Measurements from ENCODE around the gene DCAKD.

Gene DCAKD

GRCh38 chr17:44998646-44999045 lies 52.8 kb downstream of the DCAKD start:
- DNase-seq: no peak

GRCh38 chr17:44997733-44998520 lies 53.5 kb downstream of the DCAKD start:
- peak; percentile 43 for DNase-seq

DNA sequence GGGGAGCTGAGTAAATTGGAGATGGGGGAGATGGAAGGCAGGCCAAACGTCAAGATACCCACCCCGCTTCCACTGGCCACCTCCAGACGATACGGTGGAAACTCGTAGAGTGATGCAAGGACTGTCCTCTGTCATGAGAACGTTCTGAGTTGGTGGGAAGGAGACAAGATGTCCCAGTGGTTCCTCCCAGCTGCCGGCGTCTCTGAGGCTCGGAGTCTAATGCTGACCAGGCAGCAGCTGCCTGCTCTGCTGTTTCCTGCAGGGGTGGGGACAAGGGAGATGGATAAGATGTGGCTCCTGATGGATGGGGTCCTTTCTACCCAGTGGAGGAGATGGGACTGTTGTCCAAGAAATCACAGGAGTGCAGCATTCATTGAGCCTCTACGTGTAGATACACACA lies 55.1 kb downstream of the DCAKD start:
- no peak for DNase-seq

GRCh38 chr17:44995436-44996001 lies 55.9 kb downstream of the DCAKD start:
- DNase-seq: no peak

DNA sequence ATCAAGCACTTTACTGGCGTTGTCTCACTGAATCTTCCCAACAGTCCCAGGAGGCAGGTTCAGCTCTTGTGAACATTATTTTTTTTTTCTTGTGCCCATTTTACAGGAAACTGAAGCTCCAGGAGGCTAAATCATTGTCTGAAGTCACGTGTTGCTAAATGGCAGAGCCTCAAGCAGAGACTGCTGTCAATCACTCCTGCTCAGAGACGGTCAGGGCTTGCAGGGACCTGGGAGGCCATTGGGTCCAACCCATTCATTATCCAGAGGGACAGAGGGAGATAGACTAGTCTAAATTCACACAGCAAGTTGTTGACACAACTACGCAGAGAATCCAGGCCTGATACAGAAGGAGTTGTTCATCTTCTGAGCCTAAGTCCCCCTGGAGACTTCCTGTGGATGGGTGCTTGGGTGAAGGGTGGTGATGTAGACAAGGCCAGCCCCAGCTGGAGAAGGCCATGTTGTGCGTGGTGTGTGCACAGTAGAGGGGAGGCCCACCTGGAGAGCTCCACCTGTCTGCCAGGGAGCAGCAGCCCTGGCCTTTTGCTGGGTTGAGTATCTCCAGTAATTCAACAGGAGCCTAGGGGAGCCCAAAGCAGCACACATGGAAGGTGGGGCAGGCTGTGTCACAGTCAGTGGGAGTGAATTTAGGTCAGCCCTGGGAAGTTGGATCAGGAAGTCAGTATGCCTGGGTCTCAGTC lies 59.0 kb downstream of the DCAKD start:
- DNase-seq: no peak

- DNase-seq: peak; percentile 63
Observed at GRCh38 chr17:44990994-44991393, 60.4 kb downstream of the DCAKD start.

GRCh38 chr17:44989552-44990138 lies 61.8 kb downstream of the DCAKD start:
- no peak for DNase-seq

DNA sequence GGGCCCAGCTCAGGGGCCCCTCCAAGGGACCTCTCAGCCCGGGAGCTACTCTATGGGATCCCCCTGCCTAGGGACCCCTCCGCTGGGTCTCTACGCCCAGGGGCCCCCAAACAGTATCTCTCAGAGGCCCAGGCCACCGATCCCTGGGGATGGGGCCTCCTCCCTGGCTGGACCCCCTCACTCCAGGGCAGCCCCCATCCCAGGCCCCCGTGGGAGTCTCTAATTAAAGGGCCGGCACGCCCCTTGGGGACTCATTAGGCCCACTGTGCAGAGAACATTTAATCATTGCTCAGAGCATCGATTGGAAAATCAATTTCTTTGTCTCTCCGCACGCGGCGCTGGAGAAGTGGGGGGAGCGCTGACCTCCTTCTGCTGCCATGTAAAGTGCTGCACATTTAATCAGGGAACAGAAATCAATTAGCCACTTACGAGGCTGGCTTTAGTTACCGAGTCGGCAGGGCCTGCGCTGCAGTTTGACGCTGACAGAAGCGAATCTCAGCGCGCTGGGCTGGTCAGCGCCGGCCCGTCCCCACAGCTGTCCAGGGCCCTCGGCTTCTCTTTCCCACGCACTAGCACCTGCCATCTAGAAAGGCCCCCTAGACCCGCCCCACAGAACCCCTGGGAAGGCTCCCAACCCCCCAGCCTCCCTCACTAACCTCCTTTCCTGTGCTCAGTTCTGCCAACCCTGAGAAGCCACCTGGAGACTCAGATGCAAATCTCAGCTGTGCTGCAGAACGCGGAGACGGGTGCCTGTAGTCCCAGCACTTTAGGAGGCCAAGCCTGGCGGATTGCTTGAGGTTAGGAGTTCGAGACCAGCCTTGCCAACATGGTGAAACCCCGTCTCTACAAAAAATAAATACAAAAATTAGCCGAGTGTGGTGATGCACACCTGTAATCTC lies 63.1 kb downstream of the DCAKD start:
- DNase-seq: no peak

DNA sequence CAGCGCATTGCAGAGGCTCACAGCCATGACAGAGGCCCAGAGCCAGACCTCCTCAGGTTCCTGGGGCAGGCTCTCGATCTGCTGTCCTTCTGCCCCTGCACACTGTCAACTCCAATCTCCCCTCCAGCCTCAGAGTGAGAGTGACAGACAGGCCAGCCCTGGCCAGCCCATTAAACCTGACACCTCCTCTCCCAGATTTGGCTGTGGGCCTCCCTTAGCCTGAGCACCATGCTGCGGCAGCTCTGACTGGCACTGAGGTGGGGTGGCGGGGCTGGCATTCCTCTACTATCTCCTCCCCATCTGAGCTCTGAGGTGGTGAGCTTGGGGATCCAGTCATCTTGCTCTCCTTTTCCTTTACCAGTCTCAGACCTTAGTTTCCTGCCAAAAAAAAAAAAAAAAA lies 67.9 kb downstream of the DCAKD start:
- DNase-seq: no peak

- DNase-seq: no peak
Observed at GRCh38 chr17:44982113-44982702, 69.2 kb downstream of the DCAKD start.

- no peak for DNase-seq
Observed at GRCh38 chr17:44981221-44981968, 70.0 kb downstream of the DCAKD start.

DNA sequence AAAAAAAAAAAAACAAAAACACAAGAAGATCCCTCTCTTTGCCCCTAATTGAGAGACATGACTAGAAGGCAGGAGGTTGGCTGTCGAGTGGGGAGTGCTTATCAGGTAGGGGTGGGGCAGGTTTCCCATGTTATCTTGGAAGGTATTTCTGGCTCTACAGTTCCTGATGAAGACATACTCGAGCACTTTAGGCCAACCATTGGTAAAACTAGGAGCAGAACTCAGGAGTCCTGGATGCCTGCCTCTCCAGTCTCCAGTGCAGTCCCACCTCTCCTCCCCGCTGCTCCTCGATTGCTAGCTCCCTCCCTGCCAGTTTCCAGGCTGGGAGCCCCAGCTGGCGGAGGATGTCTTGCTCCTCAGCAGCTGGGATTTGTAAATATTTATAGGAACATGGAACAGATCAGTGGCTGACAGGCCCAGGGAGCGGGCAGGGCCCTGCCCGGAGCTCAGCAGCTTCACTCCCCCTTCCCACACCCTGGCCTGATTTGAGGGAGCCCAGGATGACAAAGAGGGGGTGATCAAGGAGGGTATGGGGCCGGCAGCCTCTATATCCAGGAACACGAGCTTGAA lies 71.9 kb downstream of the DCAKD start:
- DNase-seq: no peak

DNA sequence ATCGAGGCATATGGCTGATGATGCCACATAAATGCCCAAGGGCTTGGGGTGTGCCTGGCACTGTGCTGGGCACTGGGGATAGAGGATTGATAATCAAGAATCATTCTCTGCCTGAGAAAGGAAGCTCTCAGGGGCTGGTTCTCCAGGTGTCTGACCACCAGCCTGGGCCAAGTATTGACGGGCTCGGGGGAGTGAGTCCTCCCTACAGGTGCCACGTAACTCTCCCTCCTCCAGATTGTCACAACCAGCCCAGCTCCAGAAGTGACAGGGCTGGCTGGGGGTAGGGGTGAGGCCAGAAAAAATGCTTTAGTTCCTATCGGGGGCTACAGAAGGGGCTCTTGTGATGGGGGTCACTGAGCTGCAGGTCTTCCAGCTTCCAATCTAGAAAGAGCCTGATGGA lies 72.6 kb downstream of the DCAKD start:
- no peak for DNase-seq

GRCh38 chr17:44977814-44978550 lies 73.5 kb downstream of the DCAKD start:
- no peak for DNase-seq

GRCh38 chr17:44977065-44977464 lies 74.4 kb downstream of the DCAKD start:
- no peak for DNase-seq

- DNase-seq: no peak
Observed at GRCh38 chr17:44976206-44976605, 75.2 kb downstream of the DCAKD start.

Data from NCI-H524 treated with DMSO at 0.1 percent for 48 hours (cell line).